HFF-Myc (cell line): ENCODE results near the gene TMEM107.

Experiments
- DNase-seq: peaks from one replicate; pipeline ENCODE4 v3.0.0-alpha.2; 2011; ENCODE audit warnings: low read depth; ENCODE audit errors: extremely low read depth
- H3K4me3 ChIP-seq: replicated peaks from 2 replicates; pipeline ENCODE4 v1.5.1; 2011; ENCODE audit warnings: low read depth, mild to moderate bottlenecking, control low read depth, low read length
- CTCF ChIP-seq: IDR thresholded peaks from 2 replicates; pipeline ENCODE4 v1.5.1; 2012; ENCODE audit warnings: mild to moderate bottlenecking, low read depth, low read length, control low read depth; ENCODE audit errors: missing control alignments

The TMEM107 gene

GRCh38 chr17:8155231-8155995, 20.8 kb downstream of the TMEM107 start:
- TF ChIP-seq CTCF = no peak
- peak overlapping the region; percentile 67 for H3K4me3 ChIP-seq
- DNase-seq = no peak

GRCh38 chr17:8154608-8155155, 21.5 kb downstream of the TMEM107 start:
- H3K4me3 ChIP-seq = peak overlapping the region; percentile 23
- no peak for TF ChIP-seq CTCF

DNA sequence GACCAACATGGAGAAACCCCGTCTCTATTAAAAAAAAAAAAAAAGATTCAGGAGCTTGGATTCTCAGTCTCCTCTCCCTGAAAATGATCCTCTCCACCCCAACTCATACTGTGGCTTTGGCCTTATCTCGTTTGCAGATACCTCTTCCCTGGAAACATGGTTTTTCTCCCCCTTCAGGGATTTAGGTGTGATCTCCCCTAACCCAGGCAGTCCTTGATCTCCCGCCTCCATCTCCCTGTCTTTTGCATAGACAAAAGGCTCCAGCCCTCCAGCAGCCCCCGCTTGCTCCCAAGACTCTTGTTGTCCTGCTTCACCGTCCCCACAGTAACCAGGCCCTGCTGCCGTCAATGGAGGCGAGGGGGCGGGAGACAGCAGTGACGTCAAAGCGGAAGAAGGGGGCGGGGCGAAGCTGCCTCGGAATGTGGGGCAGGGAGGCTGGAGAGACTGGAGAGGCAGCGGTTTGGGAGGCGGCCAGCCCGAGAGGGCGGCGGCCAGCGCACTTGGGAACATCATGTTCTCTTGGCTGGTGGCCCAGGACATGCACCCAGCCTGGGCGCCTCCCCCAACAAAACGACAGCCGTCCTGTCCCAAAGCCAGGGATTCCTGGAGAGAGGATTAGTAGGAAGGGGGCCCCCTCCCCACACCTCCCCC, 22.1 kb downstream of the TMEM107 start:
- no peak for TF ChIP-seq CTCF
- peak overlapping the region; percentile 23; the same call in 1 of the 2 replicates for H3K4me3 ChIP-seq
- peak; percentile 96 for DNase-seq

More at GRCh38 chr17:8154608-8155155, 21.5 kb downstream of the TMEM107 start:
- no peak for DNase-seq

DNA sequence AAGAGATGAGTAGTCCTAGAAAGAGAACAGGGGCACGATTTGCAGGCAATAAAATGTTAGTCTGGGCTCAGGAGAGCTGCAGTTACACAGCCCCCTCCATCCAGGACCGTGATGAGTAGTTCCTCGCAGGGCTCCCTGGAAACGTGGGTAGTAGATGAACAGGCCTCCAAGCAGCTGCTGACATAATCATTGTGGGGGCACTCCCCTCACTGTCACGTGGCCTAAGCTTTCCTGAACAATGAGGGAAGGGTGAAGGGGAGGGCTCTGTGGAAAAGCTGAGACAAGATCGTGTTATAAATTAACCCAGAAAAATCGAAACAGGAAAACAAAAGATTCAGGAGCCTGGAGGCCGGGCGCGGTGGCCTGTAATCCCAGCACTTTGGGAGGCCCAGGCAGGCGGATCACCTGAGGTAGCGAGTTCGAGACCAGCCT, 22.6 kb downstream of the TMEM107 start:
- no peak overlapping the region for H3K4me3 ChIP-seq
- DNase-seq = peak; percentile 72
- TF ChIP-seq CTCF = no peak

GRCh38 chr17:8153031-8153451, 23.1 kb downstream of the TMEM107 start:
- DNase-seq = no peak
- TF ChIP-seq CTCF = no peak
- peak overlapping the region; percentile 82 for H3K4me3 ChIP-seq

GRCh38 chr17:8152112-8152775, 23.9 kb downstream of the TMEM107 start, which contains the start of gene PER1:
Gene PER1 (minus strand): TSS chr17:8152404. CDS start chr17:8150706, 1,698 bp downstream.
- peak within 1 kb of the TSS; percentile 82 for H3K4me3 ChIP-seq
- no peak for TF ChIP-seq CTCF
- peak; percentile 82 for DNase-seq
